Measurements from ENCODE around the gene BNC2.

BNC2 gene

GRCh38 chr9:16519001-16519400, 351.5 kb downstream of the BNC2 start:
- TF ChIP-seq CTCF (IDR thresholded peaks at IDR 0.05; ENCODE audit: insufficient read depth, low read depth, low read length, missing control alignments), result peak; percentile 2
- H3K4me3 ChIP-seq (ENCODE audit: low read depth, low read length), result no peak overlapping the region
- no peak for DNase-seq (ENCODE audit: low read depth)

- H3K4me3 ChIP-seq (ENCODE audit: low read depth, low read length), result no peak overlapping the region
- no peak for DNase-seq (ENCODE audit: low read depth)
- no peak for TF ChIP-seq CTCF (IDR thresholded peaks at IDR 0.05; ENCODE audit: insufficient read depth, low read depth, low read length, missing control alignments)
These were observed 353.6 kb downstream of the BNC2 start for GRCh38 chr9:16516891-16517290.

GRCh38 chr9:16515879-16516301, 354.6 kb downstream of the BNC2 start:
- no peak overlapping the region for H3K4me3 ChIP-seq (ENCODE audit: low read depth, low read length)
- TF ChIP-seq CTCF (IDR thresholded peaks at IDR 0.05; ENCODE audit: insufficient read depth, low read depth, low read length, missing control alignments), result no peak
- no peak for DNase-seq (ENCODE audit: low read depth)

- DNase-seq (ENCODE audit: low read depth), result no peak
- TF ChIP-seq CTCF (IDR thresholded peaks at IDR 0.05; ENCODE audit: insufficient read depth, low read depth, low read length, missing control alignments), result no peak
- H3K4me3 ChIP-seq (ENCODE audit: low read depth, low read length), result no peak overlapping the region
These were observed 355.3 kb downstream of the BNC2 start for GRCh38 chr9:16515207-16515606.

- TF ChIP-seq CTCF (IDR thresholded peaks at IDR 0.05; ENCODE audit: insufficient read depth, low read depth, low read length, missing control alignments), result no peak
- no peak overlapping the region for H3K4me3 ChIP-seq (ENCODE audit: low read depth, low read length)
- no peak for DNase-seq (ENCODE audit: low read depth)
These were observed 356.3 kb downstream of the BNC2 start for GRCh38 chr9:16514131-16514530.

- TF ChIP-seq CTCF (IDR thresholded peaks at IDR 0.05; ENCODE audit: insufficient read depth, low read depth, low read length, missing control alignments), result no peak
- no peak for DNase-seq (ENCODE audit: low read depth)
These were observed 358.2 kb downstream of the BNC2 start for GRCh38 chr9:16512281-16512680.

GRCh38 chr9:16510482-16510881, 360.0 kb downstream of the BNC2 start:
- H3K4me3 ChIP-seq (ENCODE audit: low read depth, low read length), result no peak overlapping the region
- no peak for DNase-seq (ENCODE audit: low read depth)
- no peak for TF ChIP-seq CTCF (IDR thresholded peaks at IDR 0.05; ENCODE audit: insufficient read depth, low read depth, low read length, missing control alignments)

More at GRCh38 chr9:16512281-16512680, 358.2 kb downstream of the BNC2 start:
- no peak overlapping the region for H3K4me3 ChIP-seq (ENCODE audit: low read depth, low read length)

Measured in GM12865 (cell line).